GM19438 (cell line): ENCODE results near the gene TOLLIP.
"Not testable (repeated sequence)": the region's sequence is repeated elsewhere in the genome, so short reads cannot be mapped to it uniquely, and the experiment has no call there.

Source experiments
- ATAC-seq: cut with Tn5 transposase; IDR thresholded peaks from one replicate; pipeline ENCODE4 v1.9.1; 2021; ENCODE audit warnings: low read depth; ENCODE audit not compliant: unreplicated experiment

Gene TOLLIP

GRCh38 chr11:1252371-1253102, 56.9 kb downstream of the TOLLIP start:
- no peak for ATAC-seq

DNA sequence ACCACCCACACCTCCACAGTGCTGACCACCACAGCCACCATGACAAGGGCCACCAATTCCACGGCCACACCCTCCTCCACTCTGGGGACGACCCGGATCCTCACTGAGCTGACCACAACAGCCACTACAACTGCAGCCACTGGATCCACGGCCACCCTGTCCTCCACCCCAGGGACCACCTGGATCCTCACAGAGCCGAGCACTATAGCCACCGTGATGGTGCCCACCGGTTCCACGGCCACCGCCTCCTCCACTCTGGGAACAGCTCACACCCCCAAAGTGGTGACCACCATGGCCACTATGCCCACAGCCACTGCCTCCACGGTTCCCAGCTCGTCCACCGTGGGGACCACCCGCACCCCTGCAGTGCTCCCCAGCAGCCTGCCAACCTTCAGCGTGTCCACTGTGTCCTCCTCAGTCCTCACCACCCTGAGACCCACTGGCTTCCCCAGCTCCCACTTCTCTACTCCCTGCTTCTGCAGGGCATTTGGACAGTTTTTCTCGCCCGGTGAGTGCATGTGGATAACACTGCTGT, 58.1 kb downstream of the TOLLIP start:
- ATAC-seq = no peak

DNA sequence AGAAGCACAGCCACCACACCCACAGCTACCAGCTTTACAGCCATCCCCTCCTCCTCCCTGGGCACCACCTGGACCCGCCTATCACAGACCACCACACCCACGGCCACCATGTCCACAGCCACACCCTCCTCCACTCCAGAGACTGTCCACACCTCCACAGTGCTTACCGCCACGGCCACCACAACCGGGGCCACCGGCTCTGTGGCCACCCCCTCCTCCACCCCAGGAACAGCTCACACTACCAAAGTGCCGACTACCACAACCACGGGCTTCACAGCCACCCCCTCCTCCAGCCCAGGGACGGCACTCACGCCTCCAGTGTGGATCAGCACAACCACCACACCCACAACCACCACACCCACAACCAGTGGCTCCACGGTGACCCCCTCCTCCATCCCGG, 59.0 kb downstream of the TOLLIP start:
- ATAC-seq = not testable (repeated sequence)

DNA sequence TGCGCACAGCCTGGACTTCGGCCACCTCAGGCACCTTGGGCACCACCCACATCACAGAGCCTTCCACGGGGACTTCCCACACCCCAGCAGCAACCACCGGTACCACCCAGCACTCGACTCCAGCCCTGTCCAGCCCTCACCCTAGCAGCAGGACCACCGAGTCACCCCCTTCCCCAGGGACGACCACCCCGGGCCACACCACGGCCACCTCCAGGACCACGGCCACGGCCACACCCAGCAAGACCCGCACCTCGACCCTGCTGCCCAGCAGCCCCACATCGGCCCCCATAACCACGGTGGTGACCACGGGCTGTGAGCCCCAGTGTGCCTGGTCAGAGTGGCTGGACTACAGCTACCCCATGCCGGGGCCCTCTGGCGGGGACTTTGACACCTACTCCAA, 60.5 kb downstream of the TOLLIP start:
- not testable (repeated sequence) for ATAC-seq

- ATAC-seq = not testable (repeated sequence)
These were observed 62.4 kb downstream of the TOLLIP start for GRCh38 chr11:1247026-1247425.

DNA sequence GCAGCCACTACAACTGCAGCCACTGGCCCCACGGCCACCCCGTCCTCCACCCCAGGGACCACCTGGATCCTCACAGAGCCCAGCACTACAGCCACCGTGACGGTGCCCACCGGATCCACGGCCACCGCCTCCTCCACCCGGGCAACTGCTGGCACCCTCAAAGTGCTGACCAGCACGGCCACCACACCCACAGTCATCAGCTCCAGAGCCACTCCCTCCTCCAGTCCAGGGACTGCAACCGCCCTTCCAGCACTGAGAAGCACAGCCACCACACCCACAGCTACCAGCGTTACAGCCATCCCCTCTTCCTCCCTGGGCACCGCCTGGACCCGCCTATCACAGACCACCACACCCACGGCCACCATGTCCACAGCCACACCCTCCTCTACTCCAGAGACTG, 63.1 kb downstream of the TOLLIP start:
- not testable (repeated sequence) for ATAC-seq

DNA sequence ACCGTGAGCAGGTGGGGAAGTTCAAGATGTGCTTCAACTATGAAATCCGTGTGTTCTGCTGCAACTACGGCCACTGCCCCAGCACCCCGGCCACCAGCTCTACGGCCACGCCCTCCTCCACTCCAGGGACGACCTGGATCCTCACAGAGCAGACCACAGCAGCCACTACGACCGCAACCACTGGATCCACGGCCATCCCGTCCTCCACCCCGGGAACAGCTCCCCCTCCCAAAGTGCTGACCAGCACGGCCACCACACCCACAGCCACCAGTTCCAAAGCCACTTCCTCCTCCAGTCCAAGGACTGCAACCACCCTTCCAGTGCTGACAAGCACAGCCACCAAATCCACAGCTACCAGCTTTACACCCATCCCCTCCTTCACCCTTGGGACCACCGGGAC, 63.7 kb downstream of the TOLLIP start:
- ATAC-seq = not testable (repeated sequence)

- ATAC-seq = not testable (repeated sequence)
These were observed 64.9 kb downstream of the TOLLIP start for GRCh38 chr11:1244557-1244956.

- not testable (repeated sequence) for ATAC-seq
These were observed 65.9 kb downstream of the TOLLIP start for GRCh38 chr11:1243521-1243920.

- not testable (repeated sequence) for ATAC-seq
These were observed 66.7 kb downstream of the TOLLIP start for GRCh38 chr11:1242751-1243150.

GRCh38 chr11:1242289-1242688, 67.1 kb downstream of the TOLLIP start:
- no peak for ATAC-seq

DNA sequence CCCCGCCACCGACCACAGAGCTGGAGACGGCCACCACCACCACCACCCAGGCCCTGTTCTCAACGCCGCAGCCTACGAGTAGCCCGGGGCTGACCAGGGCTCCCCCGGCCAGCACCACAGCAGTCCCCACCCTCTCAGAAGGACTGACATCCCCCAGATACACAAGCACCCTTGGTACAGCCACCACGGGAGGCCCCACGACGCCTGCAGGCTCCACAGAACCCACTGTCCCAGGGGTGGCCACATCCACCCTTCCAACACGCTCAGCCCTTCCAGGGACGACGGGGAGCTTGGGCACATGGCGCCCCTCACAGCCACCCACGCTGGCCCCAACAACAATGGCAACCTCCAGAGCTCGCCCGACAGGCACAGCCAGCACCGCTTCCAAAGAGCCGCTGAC, 67.7 kb downstream of the TOLLIP start:
- no peak for ATAC-seq

- ATAC-seq = no peak
These were observed 68.7 kb downstream of the TOLLIP start for GRCh38 chr11:1240771-1241170.

DNA sequence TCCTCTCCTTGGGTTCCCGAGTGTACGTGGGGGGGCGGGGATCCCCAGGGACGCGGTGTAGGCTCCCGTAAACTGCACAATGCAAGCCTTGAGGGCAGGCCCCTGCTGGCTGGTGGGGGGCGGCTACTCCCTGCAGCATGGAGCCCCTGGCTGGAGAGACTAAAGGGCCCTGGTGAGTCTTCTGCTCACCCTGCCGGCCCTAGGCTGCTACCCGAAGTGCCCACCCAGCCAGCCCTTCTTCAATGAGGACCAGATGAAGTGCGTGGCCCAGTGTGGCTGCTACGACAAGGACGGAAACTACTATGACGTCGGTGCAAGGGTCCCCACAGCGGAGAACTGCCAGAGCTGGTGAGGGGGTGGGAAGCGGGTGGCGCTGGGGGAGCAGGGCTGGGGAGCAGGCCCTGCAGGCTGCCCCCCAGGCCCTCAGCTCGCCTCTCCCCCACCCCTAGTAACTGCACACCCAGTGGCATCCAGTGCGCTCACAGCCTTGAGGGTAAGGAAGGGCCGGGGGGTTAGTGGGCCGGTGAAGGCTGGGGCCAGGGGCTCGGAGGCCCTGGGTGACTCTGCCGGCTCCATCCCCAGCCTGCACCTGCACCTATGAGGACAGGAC, 69.7 kb downstream of the TOLLIP start:
- no peak for ATAC-seq

DNA sequence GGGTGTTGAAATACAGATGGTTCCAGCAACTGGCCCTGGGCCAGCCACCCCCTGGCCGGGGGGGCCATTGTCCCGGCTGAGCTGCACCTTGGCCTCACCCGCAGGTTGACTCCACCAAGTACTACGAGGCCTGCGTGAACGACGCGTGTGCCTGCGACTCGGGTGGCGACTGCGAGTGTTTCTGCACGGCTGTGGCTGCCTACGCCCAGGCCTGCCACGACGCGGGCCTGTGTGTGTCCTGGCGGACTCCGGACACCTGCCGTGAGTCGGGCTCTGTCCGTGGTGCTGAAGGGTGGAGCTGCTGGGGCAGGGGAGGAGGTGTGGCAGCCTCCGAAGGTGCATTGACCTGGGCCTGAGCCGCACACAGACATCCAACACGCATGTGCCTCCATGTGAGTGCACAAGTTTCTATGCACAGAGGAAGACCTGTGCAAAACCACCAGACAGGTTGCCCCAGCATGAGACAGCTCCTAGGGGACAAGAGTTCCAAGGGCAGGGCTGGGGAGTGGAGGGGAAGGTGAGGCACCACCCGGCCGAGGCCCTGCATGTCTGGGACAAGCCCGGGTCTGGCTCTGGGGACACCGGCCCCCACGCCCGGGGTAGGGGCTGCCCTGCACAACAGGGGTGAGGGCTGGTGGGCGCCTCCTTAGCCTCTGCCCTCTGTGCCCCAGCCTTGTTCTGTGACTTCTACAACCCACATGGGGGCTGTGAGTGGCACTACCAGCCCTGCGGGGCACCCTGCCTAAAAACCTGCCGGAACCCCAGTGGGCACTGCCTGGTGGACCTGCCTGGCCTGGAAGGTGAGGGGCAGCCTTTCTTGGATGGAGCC, 70.5 kb downstream of the TOLLIP start:
- no peak for ATAC-seq

DNA sequence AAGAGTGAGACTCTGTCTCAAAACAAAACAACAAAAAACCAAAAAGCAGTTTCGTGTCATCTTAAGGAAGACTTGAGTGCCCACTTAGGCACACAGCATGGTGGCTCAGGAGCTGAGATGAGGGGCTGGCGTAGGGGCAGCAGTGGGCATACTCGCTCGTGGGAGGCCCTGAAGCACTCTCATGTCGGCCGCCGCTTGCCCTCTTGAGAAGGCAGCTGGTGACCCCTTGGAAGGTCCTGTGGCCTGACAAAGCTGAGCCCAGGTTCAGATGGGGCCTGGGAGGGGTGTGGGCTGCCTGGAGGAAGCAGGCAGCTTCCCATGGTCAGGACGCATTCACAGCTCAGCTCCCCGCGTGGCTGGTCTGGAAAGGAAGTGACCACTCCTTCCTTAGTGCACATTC, 71.6 kb downstream of the TOLLIP start:
- no peak for ATAC-seq

- ATAC-seq = no peak
These were observed 72.3 kb downstream of the TOLLIP start for GRCh38 chr11:1237128-1237580.

- ATAC-seq = no peak
These were observed 72.9 kb downstream of the TOLLIP start for GRCh38 chr11:1236316-1237127.

DNA sequence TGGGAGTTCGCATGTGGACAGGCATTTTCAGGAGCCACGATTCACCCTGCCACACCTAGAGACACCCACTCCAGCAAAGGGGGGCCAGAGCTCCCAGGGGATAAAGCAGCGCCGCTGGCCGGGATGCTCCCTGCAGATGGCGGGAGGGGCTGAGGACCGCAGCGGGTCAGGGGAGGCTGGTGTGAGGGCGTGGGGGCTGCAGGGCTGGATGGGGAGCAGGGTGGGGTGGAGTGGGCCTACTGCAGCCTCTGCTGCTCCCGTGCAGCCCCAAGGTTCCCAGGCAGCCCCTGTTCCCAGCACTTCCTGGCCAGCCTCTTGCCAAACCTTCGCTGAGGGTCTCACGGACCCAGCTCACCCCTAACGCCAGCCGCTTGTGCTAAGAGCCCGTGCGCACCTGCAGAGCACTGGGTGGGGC, 73.5 kb downstream of the TOLLIP start:
- ATAC-seq = no peak

- ATAC-seq = no peak
These were observed 74.0 kb downstream of the TOLLIP start for GRCh38 chr11:1235306-1235900.
